Lower leg skin (tissue), 4 donors: Measurements from ENCODE around the gene TMEM259. TPM values are rescaled to one million over a fixed set of nuclear protein-coding genes. Genes with fewer than 3 reads are reported as not detected.

Experiments
- DNase-seq, 2 donors: peaks; one replicate each; pipeline ENCODE4 v3.0.0-alpha.2; 2019; ENCODE audit warnings: low spot score in 2 of 2
- H3K4me3 ChIP-seq: fragments of 200-600 bp; sonication (generic); 2 replicates; pipeline ENCODE4 v1.5.1; 2017; ENCODE audit warnings: mild to moderate bottlenecking, low read depth; ENCODE audit not compliant: poor library complexity, severe bottlenecking
- POLR2A ChIP-seq, 2 donors: fragments of 450-650 bp; IDR thresholded peaks; one replicate each; pipeline ENCODE4 v1.6.1; 2016 to 2017; ENCODE audit warnings: antibody characterized with exemption in 2 of 2, mild to moderate bottlenecking in 1 of 2, moderate library complexity in 1 of 2
- WGBS, 2 donors: methylation state at CpG; one replicate each; pipeline ENCODE4 v1.1.5; 2018; 5-methylcytosine and 5-hydroxymethylcytosine counted together
- intact Hi-C: fragments of 100-400 bp; cut with DNase I; formaldehyde crosslinking; loops from one replicate; pipeline ENCODE4 v1.15.0; 2023; ENCODE audit warnings: low total_unique reads
- total RNA-seq, 4 donors: library from RNA; depleted of rRNA; stranded (reverse); fragments of >200 nt; gene quantifications; one replicate each; pipeline ENCODE4 v1.1.0, GENCODE V29; 2016
- TF ChIP-seq, protein P1 (sequence below), 3 donors: fragments of 450-650 bp; IDR thresholded peaks; one replicate each; pipeline ENCODE4 v1.5.1; 2016; ENCODE audit warnings: antibody characterized with exemption in 3 of 3, mild to moderate bottlenecking in 3 of 3, moderate library complexity in 2 of 3

TMEM259 gene
- total RNA-seq, 4 donors from 2014 or later, result 180 to 299 (median 226) TPM

- H3K4me3 ChIP-seq, result no peak overlapping the region
- WGBS, 2 donors, result 0 to 1% methylated on average over 43 to 46 of the region's 46 CpGs
- no peak for TF ChIP-seq POLR2A (IDR thresholded peaks at IDR 0.05)
- TF ChIP-seq, protein P1, sequence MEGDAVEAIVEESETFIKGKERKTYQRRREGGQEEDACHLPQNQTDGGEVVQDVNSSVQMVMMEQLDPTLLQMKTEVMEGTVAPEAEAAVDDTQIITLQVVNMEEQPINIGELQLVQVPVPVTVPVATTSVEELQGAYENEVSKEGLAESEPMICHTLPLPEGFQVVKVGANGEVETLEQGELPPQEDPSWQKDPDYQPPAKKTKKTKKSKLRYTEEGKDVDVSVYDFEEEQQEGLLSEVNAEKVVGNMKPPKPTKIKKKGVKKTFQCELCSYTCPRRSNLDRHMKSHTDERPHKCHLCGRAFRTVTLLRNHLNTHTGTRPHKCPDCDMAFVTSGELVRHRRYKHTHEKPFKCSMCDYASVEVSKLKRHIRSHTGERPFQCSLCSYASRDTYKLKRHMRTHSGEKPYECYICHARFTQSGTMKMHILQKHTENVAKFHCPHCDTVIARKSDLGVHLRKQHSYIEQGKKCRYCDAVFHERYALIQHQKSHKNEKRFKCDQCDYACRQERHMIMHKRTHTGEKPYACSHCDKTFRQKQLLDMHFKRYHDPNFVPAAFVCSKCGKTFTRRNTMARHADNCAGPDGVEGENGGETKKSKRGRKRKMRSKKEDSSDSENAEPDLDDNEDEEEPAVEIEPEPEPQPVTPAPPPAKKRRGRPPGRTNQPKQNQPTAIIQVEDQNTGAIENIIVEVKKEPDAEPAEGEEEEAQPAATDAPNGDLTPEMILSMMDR (IDR thresholded peaks at IDR 0.05), result no peak
- peak in 1 of 2 donors; percentile 95 for DNase-seq
- intact Hi-C loops, result loop anchor here (1.0 to 10.0 kb wide), 2 partner anchors 61 to 128 kb away; partner anchors contain the start of genes CFD and ELANE
These were observed 38.3 kb downstream of the TMEM259 start for GRCh38 chr19:982567-983170.

DNA sequence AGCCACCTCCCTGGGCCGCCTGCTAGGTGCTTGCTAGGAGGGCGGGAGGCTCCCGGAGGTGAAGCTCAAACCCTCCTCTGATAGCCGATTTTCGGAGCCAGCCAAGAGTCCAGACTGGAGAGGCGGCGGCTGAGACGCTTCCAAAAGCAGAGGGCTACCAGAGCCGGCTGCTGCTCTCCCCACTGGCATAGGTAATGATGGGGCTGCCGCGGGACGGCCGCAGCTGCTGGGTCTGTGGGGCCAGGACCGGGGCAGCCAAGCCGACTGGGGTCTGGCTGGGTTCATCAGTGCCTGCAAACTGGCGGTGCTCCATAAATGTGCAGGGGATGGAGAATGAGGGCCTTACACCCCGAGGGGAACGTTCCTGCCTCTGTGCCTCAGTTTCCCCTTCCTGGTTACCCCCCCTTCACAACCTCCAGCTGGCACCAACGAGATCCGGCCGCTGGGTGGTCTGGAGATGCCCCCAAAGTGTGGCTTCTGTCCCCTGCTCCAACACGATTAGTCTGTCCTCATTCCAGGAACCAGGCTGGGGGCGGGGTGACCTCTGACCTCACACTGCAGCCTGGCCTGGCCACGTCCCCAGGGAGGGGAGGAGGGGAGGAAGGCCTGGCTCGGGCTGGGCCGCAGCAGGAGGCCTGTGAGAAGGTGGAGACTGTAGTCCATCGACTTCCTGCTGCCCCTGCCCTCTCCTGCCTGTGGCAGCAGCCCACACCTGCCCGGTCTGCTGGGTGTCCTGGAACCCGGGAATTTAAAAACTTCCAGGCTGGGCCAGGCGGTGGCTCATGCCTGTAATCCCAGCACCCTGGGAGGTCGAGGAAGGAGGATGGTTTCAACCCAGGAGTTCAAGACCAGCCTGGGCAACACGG is 40.6 kb downstream of the TMEM259 start:
- TF ChIP-seq POLR2A (IDR thresholded peaks at IDR 0.05), result no peak
- TF ChIP-seq, protein P1 (IDR thresholded peaks at IDR 0.05), result no peak
- intact Hi-C loops, result loop anchor here (10.0 kb wide), 1 partner anchor 126 kb away; the partner anchor contains the start of genes CFD and ELANE
- H3K4me3 ChIP-seq, result no peak overlapping the region
- DNase-seq, result no peak
- 34 to 42% methylated on average over 24 of the region's 32 CpGs for WGBS, 2 donors

DNA sequence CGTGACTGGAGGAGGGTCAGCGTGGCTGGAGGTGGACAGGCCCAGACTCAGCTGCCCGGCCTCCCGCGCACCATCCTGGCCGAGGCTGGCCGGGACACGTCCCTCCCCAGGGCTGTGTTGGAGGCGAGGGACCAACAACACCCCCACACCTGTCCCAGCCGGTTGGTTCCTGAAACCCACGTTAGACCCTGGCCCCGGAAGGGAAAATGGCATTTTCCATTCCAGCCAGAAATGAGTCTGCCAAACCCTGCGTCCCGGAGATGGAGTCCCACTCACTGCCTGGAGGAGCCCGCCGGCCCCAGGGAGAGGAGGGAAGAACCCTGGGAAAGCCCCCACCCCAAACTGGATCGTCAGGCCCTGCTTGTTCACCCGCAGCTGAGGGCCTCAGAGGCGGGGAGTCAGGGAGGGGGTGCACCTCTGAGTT is 41.6 kb downstream of the TMEM259 start:
- 39 to 55% methylated on average over 10 to 16 of the region's 19 CpGs for WGBS, 2 donors
- no peak for TF ChIP-seq POLR2A (IDR thresholded peaks at IDR 0.05)
- TF ChIP-seq, protein P1 (IDR thresholded peaks at IDR 0.05), result no peak
- H3K4me3 ChIP-seq, result no peak overlapping the region
- no peak for DNase-seq
- intact Hi-C loops, result loop anchor here (10.0 kb wide), 1 partner anchor 215 kb away; no protein-coding TSS in a partner anchor

DNA sequence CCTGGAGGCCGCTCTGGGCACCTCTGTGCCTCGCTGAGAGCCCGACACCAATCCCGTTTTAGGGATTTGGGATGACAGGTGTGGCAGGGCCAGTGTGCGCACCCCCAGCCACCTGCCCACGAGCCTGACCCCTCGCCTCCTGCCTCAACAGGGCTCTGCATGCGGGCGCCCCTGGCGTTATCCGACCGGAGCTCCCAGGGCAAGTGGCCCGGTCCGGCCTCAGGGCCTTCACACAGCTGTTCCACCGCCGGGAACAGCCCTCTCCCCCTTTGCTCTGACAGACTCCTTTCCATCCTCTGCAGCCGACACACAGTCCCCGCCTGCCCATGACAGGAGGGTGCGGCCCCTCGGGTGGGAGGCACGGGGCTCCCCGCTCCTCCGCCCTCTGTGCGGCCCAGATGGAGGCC is 43.9 kb downstream of the TMEM259 start:
- DNase-seq, result no peak
- intact Hi-C loops, result loop anchor here (10.0 kb wide), 1 partner anchor 212 kb away; no protein-coding TSS in a partner anchor
- TF ChIP-seq, protein P1 (IDR thresholded peaks at IDR 0.05), result no peak
- TF ChIP-seq POLR2A (IDR thresholded peaks at IDR 0.05), result no peak
- WGBS, 2 donors, result 65 to 84% methylated on average over 22 to 24 of the region's 24 CpGs
- H3K4me3 ChIP-seq, result no peak overlapping the region

DNA sequence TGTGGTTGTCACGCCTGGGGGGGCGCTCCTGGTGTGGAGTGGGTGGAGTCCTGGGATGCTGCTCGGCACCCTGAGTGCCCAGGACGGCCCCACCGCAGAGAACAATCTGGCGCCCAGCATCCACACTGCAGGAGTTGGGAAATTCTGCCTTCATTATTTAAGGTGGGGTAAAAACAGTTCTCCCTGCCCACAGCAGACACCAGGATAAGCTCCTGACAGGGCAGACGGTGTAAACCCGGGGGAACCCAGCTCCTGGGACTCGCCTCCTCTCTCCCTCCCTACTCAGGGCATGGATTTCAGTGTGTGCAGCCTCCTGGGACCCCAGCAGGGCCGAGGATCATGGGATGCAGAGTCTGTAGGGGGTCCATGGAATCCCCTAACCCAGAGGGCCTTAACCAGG is 44.4 kb downstream of the TMEM259 start:
- DNase-seq, result no peak
- WGBS, 2 donors, result 73 to 88% methylated on average over 9 to 10 of the region's 10 CpGs
- intact Hi-C loops, result loop anchor here (10.0 kb wide), 1 partner anchor 212 kb away; no protein-coding TSS in a partner anchor
- no peak overlapping the region for H3K4me3 ChIP-seq
- TF ChIP-seq, protein P1 (IDR thresholded peaks at IDR 0.05), result no peak
- TF ChIP-seq POLR2A (IDR thresholded peaks at IDR 0.05), result no peak
